ENCODE data around the gene POLA1. TPM values are rescaled to one million over a fixed set of nuclear protein-coding genes. Genes with fewer than 3 reads are reported as not detected.

POLA1 gene
- polyA plus RNA-seq, 1 donor from 2014 or later, result 5.8 TPM

DNA sequence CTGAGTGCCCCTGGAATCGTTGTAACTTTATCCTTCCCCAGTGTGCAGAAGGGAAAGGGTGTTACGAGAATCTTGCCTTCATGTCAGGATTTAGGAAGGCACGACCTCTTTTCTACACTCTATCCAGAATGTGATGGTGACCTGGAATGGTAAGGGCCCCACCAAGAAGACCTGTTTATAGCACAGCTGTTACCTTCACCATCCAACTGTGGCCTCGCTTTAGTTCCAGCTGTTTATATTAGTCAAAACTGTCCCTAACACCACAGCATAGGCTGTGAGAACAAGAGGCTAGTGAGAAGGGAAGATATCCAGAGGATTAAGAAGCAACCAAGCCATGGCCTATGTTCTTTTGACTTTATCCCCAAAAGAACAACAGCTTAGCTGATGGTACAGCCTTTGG, 294.0 kb downstream of the POLA1 start:
- no peaks in the 10 kb centered on the region for H3K79me2 ChIP-seq (replicated peaks; ENCODE audit: insufficient read depth, low read length)
- H4K20me1 ChIP-seq (ENCODE audit: insufficient read depth), result no peaks in the 10 kb centered on the region
- no peak overlapping the region for H3K4me2 ChIP-seq (ENCODE audit: low read length)
- H3K9ac ChIP-seq (ENCODE audit: low read length), result no peak overlapping the region
- H3K9me3 ChIP-seq (ENCODE audit: low read length), result no peaks in the 10 kb centered on the region
- no peak overlapping the region for H3K27ac ChIP-seq (ENCODE audit: low read length)
- no peak for TF ChIP-seq SMC3 (conservative IDR thresholded peaks at IDR 0.05; ENCODE audit: poor library complexity)
- TF ChIP-seq REST (IDR thresholded peaks at IDR 0.05; ENCODE audit: borderline replicate concordance), result no peak
- no peak for TF ChIP-seq TAF1 (IDR thresholded peaks at IDR 0.05; ENCODE audit: low read depth)
- H3F3A ChIP-seq (ENCODE audit: insufficient read depth, low read length, poor library complexity, severe bottlenecking), result no peaks in the 10 kb centered on the region
- H3K36me3 ChIP-seq (ENCODE audit: insufficient read depth, low read length), result no peaks in the 10 kb centered on the region
- H3K27me3 ChIP-seq (ENCODE audit: insufficient read depth, low read depth, low read length), result no peaks in the 10 kb centered on the region
- no peak overlapping the region for H3K4me3 ChIP-seq (ENCODE audit: low read length)
- H3K9me2 ChIP-seq (ENCODE audit: insufficient read depth, low read length), result no peaks in the 10 kb centered on the region
- H2AFZ ChIP-seq (ENCODE audit: low read depth, low read length), result no peak overlapping the region

DNA sequence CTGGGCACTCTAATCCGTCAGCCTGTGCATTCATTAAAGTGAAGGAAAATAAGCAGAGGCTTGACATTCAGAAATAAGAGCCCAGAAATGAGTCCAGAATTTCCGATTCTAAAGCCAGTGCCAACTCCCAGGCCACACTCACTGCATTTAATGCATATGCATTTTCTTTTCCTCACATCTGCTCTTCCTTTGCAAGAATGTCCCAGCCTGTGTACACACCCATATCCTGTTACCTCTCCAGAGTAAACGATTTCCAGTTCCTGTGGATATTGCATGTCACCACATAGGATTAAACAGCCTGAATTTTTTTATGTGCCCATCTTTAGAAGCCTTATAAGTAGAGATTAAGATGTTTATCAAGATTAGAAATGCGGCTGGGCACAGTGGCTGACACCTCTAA, 294.6 kb downstream of the POLA1 start:
- Histone ChIP-seq H3K36me3 (ENCODE audit: insufficient read depth, low read length) (no peaks in the 10 kb centered on the region), H3K27ac (ENCODE audit: low read length) (no peak overlapping the region), H3K9me2 (ENCODE audit: insufficient read depth, low read length) (no peaks in the 10 kb centered on the region), H4K20me1 (ENCODE audit: insufficient read depth) (no peaks in the 10 kb centered on the region), H3K4me3 (ENCODE audit: low read length) (no peak overlapping the region), H3K79me2 (replicated peaks; ENCODE audit: insufficient read depth, low read length) (no peaks in the 10 kb centered on the region), H3K4me2 (ENCODE audit: low read length) (no peak overlapping the region), H2AFZ (ENCODE audit: low read depth, low read length) (no peak overlapping the region), H3K27me3 (ENCODE audit: insufficient read depth, low read depth, low read length) (no peaks in the 10 kb centered on the region), H3K9ac (ENCODE audit: low read length) (no peak overlapping the region), H3K9me3 (ENCODE audit: low read length) (no peaks in the 10 kb centered on the region), H3F3A (ENCODE audit: insufficient read depth, low read length, poor library complexity, severe bottlenecking) (no peaks in the 10 kb centered on the region)
- TF ChIP-seq TAF1 (IDR thresholded peaks at IDR 0.05; ENCODE audit: low read depth) (no peak), RAD21 (conservative IDR thresholded peaks at IDR 0.05) (no peak), EZH2 (IDR thresholded peaks at IDR 0.05; ENCODE audit: borderline replicate concordance, insufficient read depth, low read length, poor library complexity, severe bottlenecking) (no peak), MXI1 (conservative IDR thresholded peaks at IDR 0.05; ENCODE audit: poor library complexity, severe bottlenecking) (no peak), POLR2AphosphoS5 (IDR thresholded peaks at IDR 0.05) (no peak), CTCF (IDR thresholded peaks at IDR 0.05; ENCODE audit: poor library complexity, severe bottlenecking) (no peak), REST (IDR thresholded peaks at IDR 0.05; ENCODE audit: borderline replicate concordance) (no peak), SMC3 (conservative IDR thresholded peaks at IDR 0.05; ENCODE audit: poor library complexity) (no peak), EP300 (conservative IDR thresholded peaks at IDR 0.05; ENCODE audit: poor library complexity, severe bottlenecking) (no peak)
